A549 (cell line): ENCODE data around the gene POLR3H. TPM values are rescaled to one million over a fixed set of nuclear protein-coding genes. Genes with fewer than 3 reads are reported as not detected.

Experiments used
- ATAC-seq, 2 experiments: fragments of 200-7000 bp in 1 of 2; fragments of >200 bp in 1 of 2; cut with Nextera tagmentation in 1 of 2; cut with Tn5 transposase in 1 of 2; 3 replicates each; pipeline versions ENCODE4 v1.8.0 to v1.9.1; 2018 to 2020; ENCODE audit warnings: mild to moderate bottlenecking in 1 of 2, moderate library complexity in 1 of 2
- CTCF ChIA-PET: fragments of 300-600 bp; sonication (Branson Sonifier 250); formaldehyde crosslinking; extraction: SDS; loops from one replicate; lab custom pipeline; 2021; ENCODE audit warnings: antibody characterized with exemption, inconsistent platforms; lab: Yijun Ruan, JAX
- POLR2A ChIA-PET: fragments of 350-600 bp; formaldehyde crosslinking; extraction: SDS; loops from one replicate; lab custom pipeline; 2021; ENCODE audit warnings: antibody characterized with exemption, inconsistent platforms; lab: Yijun Ruan, JAX
- DNase-seq, 2 experiments: peaks; one replicate each; pipeline versions ENCODE4 v3.0.0 to v3.0.0-alpha.2; 2011 to 2016; ENCODE audit warnings: low read depth in 1 of 2, low spot score in 1 of 2
- FAIRE-seq: peaks from 2 replicates; lab custom pipeline; 2011; peaks lifted over from hg19 to GRCh38; lab: Jason Lieb, UNC
- H3K27ac ChIP-seq, 2 experiments: fragments of >200 bp; sonication (Bioruptor Twin); formaldehyde crosslinking; 3 replicates each; pipeline ENCODE4 v1.5.1; 2016 to 2017
- H3K4me1 ChIP-seq: fragments of >200 bp; sonication (Bioruptor Twin); formaldehyde crosslinking; 3 replicates; pipeline ENCODE4 v1.6.1; 2016
- H3K4me2 ChIP-seq: fragments of >200 bp; sonication (Bioruptor Twin); formaldehyde crosslinking; 3 replicates; pipeline ENCODE4 v1.6.1; 2016
- H3K4me3 ChIP-seq: fragments of >200 bp; sonication (Bioruptor Twin); formaldehyde crosslinking; 3 replicates; pipeline ENCODE4 v1.5.1; 2016
- H3K9me3 ChIP-seq: fragments of >200 bp; sonication (Bioruptor Twin); formaldehyde crosslinking; 3 replicates; pipeline ENCODE4 v1.6.1; 2016
- ATOH8 ChIP-seq: fragments of 250-450 bp; sonication (Bioruptor Pico); IDR thresholded peaks from 2 replicates; pipeline ENCODE4 v1.5.0; 2020; ENCODE audit warnings: low read depth, mild to moderate bottlenecking, moderate library complexity
- CBX2 ChIP-seq: fragments of 200-600 bp; sonication (generic); IDR thresholded peaks from 2 replicates; pipeline ENCODE4 v1.6.1; 2016; ENCODE audit warnings: low read depth, mild to moderate bottlenecking, borderline replicate concordance
- CBX8 ChIP-seq: fragments of 200-600 bp; sonication (generic); IDR thresholded peaks from 2 replicates; pipeline ENCODE4 v1.6.1; 2016
- CTCF ChIP-seq: fragments of >200 bp; sonication (Bioruptor Twin); formaldehyde crosslinking; IDR thresholded peaks from 3 replicates; pipeline ENCODE4 v1.5.1; 2016
- EP300 ChIP-seq, 2 experiments: fragments of >200 bp; sonication (Bioruptor Twin); formaldehyde crosslinking; IDR thresholded peaks; 2 replicates in 1 of 2; 3 replicates in 1 of 2; pipeline ENCODE4 v1.6.1; 2016 to 2017
- ESRRA ChIP-seq: fragments of 150-350 bp; IDR thresholded peaks from 2 replicates; pipeline ENCODE4 v1.6.1; 2014; ENCODE audit warnings: mild to moderate bottlenecking, low read length, borderline replicate concordance
- FOSB ChIP-seq: fragments of 250-450 bp; sonication (Bioruptor Pico); IDR thresholded peaks from 2 replicates; pipeline ENCODE4 v1.5.0; 2020; ENCODE audit warnings: mild to moderate bottlenecking, moderate library complexity
- HEYL ChIP-seq: fragments of 250-450 bp; sonication (Bioruptor Pico); IDR thresholded peaks from 2 replicates; pipeline ENCODE4 v1.8.0; 2021; ENCODE audit warnings: mild to moderate bottlenecking, moderate library complexity
- HOXA7 ChIP-seq: fragments of 250-450 bp; sonication (Bioruptor Pico); IDR thresholded peaks from 2 replicates; pipeline ENCODE4 v1.5.0; 2020; ENCODE audit warnings: mild to moderate bottlenecking, moderate library complexity
- JUN ChIP-seq, 2 experiments: fragments of >200 bp; sonication (Bioruptor Twin); formaldehyde crosslinking; IDR thresholded peaks; 2 replicates in 1 of 2; 3 replicates in 1 of 2; pipeline ENCODE4 v1.6.1; 2016 to 2017
- KDM5A ChIP-seq: fragments of 200-600 bp; sonication (generic); IDR thresholded peaks from 2 replicates; pipeline ENCODE4 v1.6.1; 2016; ENCODE audit warnings: antibody characterized with exemption, mild to moderate bottlenecking
- MAFK ChIP-seq: fragments of 450-650 bp; IDR thresholded peaks from 2 replicates; pipeline ENCODE4 v1.6.1; 2014; ENCODE audit not compliant: partially characterized antibody
- MAX ChIP-seq: IDR thresholded peaks from 2 replicates; pipeline ENCODE4 v1.6.1; 2012
- NFE2L2 ChIP-seq: fragments of 150-350 bp; conservative IDR thresholded peaks from 2 replicates; pipeline ENCODE4 v1.6.1; 2014; ENCODE audit warnings: low read length
- POLR2A ChIP-seq: IDR thresholded peaks from 2 replicates; pipeline ENCODE4 v1.6.1; 2012; ENCODE audit warnings: mild to moderate bottlenecking, low read length
- RAD21 ChIP-seq, 2 experiments: fragments of >200 bp in 1 of 2; sonication (Bioruptor Twin) in 1 of 2; formaldehyde crosslinking in 1 of 2; IDR thresholded peaks in 1 of 2; conservative IDR thresholded peaks in 1 of 2; 2 replicates in 1 of 2; 3 replicates in 1 of 2; pipeline ENCODE4 v1.6.1; 2012 to 2018; ENCODE audit warnings: inconsistent platforms in 1 of 2
- REST ChIP-seq: fragments of 200-600 bp; sonication (generic); IDR thresholded peaks from 2 replicates; pipeline ENCODE4 v1.6.1; 2016; ENCODE audit warnings: antibody characterized with exemption, mild to moderate bottlenecking, moderate library complexity
- RFX5 ChIP-seq: fragments of 450-650 bp; IDR thresholded peaks from 2 replicates; pipeline ENCODE4 v1.7.1; 2014; ENCODE audit warnings: antibody characterized with exemption, mild to moderate bottlenecking, moderate library complexity
- SMC3 ChIP-seq: fragments of >200 bp; sonication (Bioruptor Twin); formaldehyde crosslinking; IDR thresholded peaks from 3 replicates; pipeline ENCODE4 v1.6.1; 2018; ENCODE audit warnings: inconsistent platforms
- WGBS: methylation state at CpG from one replicate; pipeline ENCODE4 v1.1.6; 2017; ENCODE audit errors: missing lambda C conversion rate; 5-methylcytosine and 5-hydroxymethylcytosine counted together
- polyA plus RNA-seq, 4 experiments: library from polyadenylated mRNA; depleted of rRNA in 3 of 4; stranded (reverse); fragments of >200 nt; fragmentation: RNase III in 1 of 4; extraction: RNeasy Plus Mini Kit Qiagen cat#74134 plus additional on column Dnase treatment in 1 of 4; gene quantifications; 2 replicates in 3 of 4; 3 replicates in 1 of 4; pipeline ENCODE4 v1.2.3, GENCODE V29; 2011 to 2017

Gene POLR3H
- polyA plus RNA-seq, 2 of the 4 experiments (the other 2 are of a cell fraction) = 24.5 to 27.7 TPM

- ChIA-PET POLR2A (interaction anchor here (0.5 to 1.0 kb wide), 2 partner anchors 13 to 68 kb away, joined by 3 to 5 read pairs; partner anchors contain the start of gene PMM1), CTCF (interaction anchor here (0.6 to 2.9 kb wide), 15 partner anchors 8 to 97 kb away, joined by 3 to 12 read pairs (median 5); partner anchors contain the start of genes CSDC2, PMM1 and POLR3H)
- no peak for TF ChIP-seq EP300 (IDR thresholded peaks at IDR 0.05)
- TF ChIP-seq NFE2L2 = no peak
- TF ChIP-seq HOXA7 (CRISPR knock-in tag) = no peak
- peak; percentile 61 to 74 for TF ChIP-seq RAD21 (conservative IDR thresholded peaks at IDR 0.05 in 1 of 2, IDR thresholded peaks at IDR 0.05 in 1 of 2)
- TF ChIP-seq KDM5A = no peak
- no peak for TF ChIP-seq ESRRA
- TF ChIP-seq CTCF = peak; percentile 56
- TF ChIP-seq SMC3 = peak; percentile 73
- no peak for TF ChIP-seq CBX8
- TF ChIP-seq RFX5 = no peak
- FAIRE-seq = no peak
- H3K4me3 ChIP-seq = no peak overlapping the region
- peak; percentile 60 to 72 for DNase-seq
- WGBS = 60% methylated on average over 6 of the region's 9 CpGs
- no peaks in the 10 kb centered on the region for H3K4me1 ChIP-seq
- no peaks in the 10 kb centered on the region for H3K9me3 ChIP-seq
- no peak overlapping the region for H3K4me2 ChIP-seq
- H3K27ac ChIP-seq = no peak overlapping the region
- peak; percentile 89 for ATAC-seq
Observed at GRCh38 chr22:41576877-41577276, 32.6 kb upstream of the POLR3H start.

GRCh38 chr22:41575533-41575932, 31.3 kb upstream of the POLR3H start:
- ATAC-seq (no peak), FAIRE-seq (no peak), DNase-seq (no peak)
- Histone ChIP-seq H3K4me2 (no peak overlapping the region), H3K4me3 (no peak overlapping the region), H3K9me3 (no peaks in the 10 kb centered on the region), H3K4me1 (no peaks in the 10 kb centered on the region), H3K27ac (no peak overlapping the region)
- POLR2A ChIA-PET = no interaction called here
- TF ChIP-seq MAFK (no peak), FOSB (CRISPR knock-in tag) (no peak), NFE2L2 (no peak), ESRRA (no peak), HEYL (CRISPR knock-in tag) (no peak)
- CTCF ChIA-PET = interaction anchor here (0.7 to 2.9 kb wide), 6 partner anchors 14 to 32 kb away, joined by 3 to 12 read pairs (median 4); partner anchors contain the start of gene PMM1
- 90% methylated on average over 2 of the region's 15 CpGs for WGBS

- no peak overlapping the region for H3K4me2 ChIP-seq
- DNase-seq (no peak), ATAC-seq (no peak), FAIRE-seq (no peak)
- H3K4me1 ChIP-seq = no peaks in the 10 kb centered on the region
- TF ChIP-seq REST = no peak
- TF ChIP-seq MAX = no peak
- no peak for TF ChIP-seq ATOH8
- TF ChIP-seq POLR2A = no peak
- no peak for TF ChIP-seq CBX2
- TF ChIP-seq JUN (IDR thresholded peaks at IDR 0.05) = no peak
- 89% methylated on average over 24 of the region's 26 CpGs for WGBS
- H3K4me3 ChIP-seq = no peak overlapping the region
- CTCF ChIA-PET = interaction anchor here (0.7 to 2.9 kb wide), 4 partner anchors 17 to 31 kb away, joined by 4 to 12 read pairs (median 8); no protein-coding TSS in a partner anchor
- H3K9me3 ChIP-seq = no peaks in the 10 kb centered on the region
- POLR2A ChIA-PET = no interaction called here
- H3K27ac ChIP-seq = no peak overlapping the region
Observed at GRCh38 chr22:41574847-41575381, 30.6 kb upstream of the POLR3H start.
